Stimulated activated CD4-positive, alpha-beta T cell treated with anti-CD3 and anti-CD28 coated beads, Interleukin-2, amount 100 ng/mL, for 4 hours (primary cell): ENCODE data around the gene CYB561D1.

Experiments
- DNase-seq: peaks from one replicate; pipeline ENCODE4 v3.0.0-alpha.2; 2020; ENCODE audit warnings: low read depth

The CYB561D1 gene

DNA sequence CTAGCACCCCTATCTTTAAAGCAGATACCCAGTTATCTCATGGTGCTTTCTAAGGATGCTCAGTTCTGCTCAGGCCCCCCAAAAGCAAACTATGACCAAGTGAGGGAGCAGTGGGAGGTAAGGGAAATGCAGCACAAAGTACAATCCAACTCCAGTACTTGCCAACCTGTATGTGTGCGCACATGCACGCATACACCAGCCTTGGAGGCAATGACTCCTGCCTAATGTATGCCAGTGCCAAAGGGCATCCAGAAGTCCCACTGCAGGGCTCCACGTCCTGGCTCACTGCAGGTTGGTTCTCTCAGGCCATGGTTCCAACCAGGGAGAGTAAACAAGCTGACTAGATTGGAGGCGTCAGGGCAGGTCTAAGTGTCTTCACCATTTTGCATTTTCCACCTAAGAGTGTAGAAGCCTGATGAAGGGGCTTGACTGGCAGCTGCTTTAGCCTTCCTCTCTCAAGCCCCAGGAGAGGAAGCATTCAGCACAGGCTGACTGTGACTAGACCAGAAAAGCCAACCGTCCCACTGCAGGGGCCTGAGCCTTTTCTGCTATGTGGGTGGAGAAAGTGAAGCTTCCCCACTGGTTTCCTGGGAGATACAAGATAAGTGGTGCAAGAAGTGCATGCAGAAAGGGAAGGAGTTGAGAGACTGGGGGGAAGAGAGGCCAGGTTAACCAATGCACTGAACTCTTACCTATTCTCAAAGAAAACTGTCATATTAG, 7.9 kb downstream of the CYB561D1 start:
- no peak for DNase-seq

DNA sequence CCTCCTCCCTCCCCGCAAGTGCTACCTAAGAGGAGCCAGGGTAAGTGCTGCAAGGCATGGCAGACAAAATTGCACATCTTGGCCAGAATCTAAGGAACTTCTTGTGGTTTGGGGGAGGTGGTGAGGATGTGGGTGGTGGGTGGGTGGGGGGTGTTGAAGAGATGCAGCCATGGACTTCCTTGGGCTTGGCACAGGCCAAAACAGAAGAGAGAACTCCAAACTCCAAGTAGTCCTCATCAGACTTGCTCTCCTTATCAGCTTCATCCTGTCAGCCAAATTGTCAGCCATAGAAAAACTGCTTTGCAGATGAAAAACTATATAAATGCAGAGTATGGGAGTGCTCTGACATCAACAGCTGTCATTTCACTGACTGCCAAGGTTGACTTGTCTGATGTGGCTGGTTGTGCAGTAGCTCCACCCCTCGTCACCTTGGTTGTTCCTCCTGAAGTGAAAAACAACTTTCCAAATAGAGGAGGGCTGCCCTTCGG, 8.5 kb downstream of the CYB561D1 start:
- peak; percentile 36 for DNase-seq

GRCh38 chr1:109503935-109504334, 10.0 kb downstream of the CYB561D1 start:
- no peak for DNase-seq

- no peak for DNase-seq
Measured at GRCh38 chr1:109504974-109505373, 11.1 kb downstream of the CYB561D1 start.

GRCh38 chr1:109508001-109508872, 14.3 kb downstream of the CYB561D1 start:
- DNase-seq = no peak

GRCh38 chr1:109508873-109509175, 14.9 kb downstream of the CYB561D1 start:
- no peak for DNase-seq

DNA sequence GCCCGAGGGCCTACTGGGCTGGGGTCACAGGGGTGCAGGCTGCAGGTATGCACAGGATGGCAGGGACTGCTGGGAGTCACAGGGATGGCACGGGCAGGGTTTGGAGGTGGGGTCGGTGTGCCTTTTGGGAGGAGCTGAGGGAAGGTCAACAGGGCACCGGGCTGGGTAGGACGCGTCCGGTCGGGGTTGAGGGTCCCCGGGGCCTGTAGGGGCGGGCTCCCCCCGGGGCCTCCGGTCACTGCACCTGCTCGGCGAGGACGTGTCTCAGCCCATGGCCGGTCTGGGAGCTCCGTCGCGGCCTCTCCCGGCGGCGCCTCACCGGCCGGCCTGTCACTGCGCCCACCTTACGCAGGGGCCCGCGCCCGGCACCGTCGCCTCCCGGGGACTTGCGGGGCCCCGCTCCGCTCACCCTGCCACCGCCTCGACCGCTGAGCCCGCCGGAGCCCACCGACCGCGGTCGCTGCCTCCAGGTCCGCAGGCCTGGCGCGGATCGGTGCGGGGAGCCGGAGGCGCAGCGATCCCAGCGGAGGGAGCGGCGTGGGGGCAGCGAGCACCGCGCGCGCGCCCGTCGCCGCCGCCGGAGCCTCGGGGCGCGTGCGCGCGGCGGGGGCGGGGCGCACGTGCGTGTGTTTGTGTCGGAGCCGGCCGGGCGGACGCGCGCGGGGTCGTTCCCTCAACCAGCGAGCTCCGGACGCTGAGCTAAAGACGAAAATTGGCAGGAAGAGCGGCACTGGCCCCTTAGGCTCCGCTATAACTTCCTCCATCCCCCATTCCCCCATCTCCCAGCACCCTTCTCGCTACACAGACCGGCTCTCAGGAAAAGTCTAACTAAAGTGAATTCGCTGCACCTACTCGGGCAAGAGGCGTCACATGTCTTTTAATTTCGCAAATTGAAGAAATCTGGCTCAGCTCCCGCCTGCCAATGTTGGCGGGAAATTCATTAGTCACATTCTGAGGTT, 15.6 kb downstream of the CYB561D1 start, which contains the start of gene AMIGO1:
TSS of gene AMIGO1 (minus strand) at position 552 of the 959 bp plus-strand sequence. CDS start 815 bp downstream, outside the sequence.
- DNase-seq = peak; percentile 55

GRCh38 chr1:109513110-109513710, 19.3 kb downstream of the CYB561D1 start:
- no peak for DNase-seq

- no peak for DNase-seq
Measured at GRCh38 chr1:109514846-109515245, 21.0 kb downstream of the CYB561D1 start.

DNA sequence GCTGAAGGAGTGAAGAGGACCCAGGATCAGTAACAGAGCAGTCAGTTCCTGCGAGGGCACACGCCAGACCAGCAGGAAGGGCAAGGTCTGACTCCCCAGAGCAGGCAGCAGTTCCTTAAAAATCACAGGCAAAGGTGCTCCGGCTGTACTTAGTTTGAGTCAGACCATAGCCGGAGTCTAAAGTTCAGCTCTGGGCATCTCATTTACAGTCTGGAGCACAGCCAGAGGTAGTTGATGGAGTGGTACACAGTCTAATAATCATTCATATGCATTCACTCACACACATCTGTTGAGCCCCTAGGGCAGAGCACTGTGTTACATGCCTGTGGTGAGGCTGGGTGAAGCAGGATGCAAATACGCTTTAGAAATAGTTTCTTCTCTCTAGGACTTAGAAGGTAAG, 23.0 kb downstream of the CYB561D1 start:
- DNase-seq = no peak

- DNase-seq = no peak
Measured at GRCh38 chr1:109517337-109517736, 23.4 kb downstream of the CYB561D1 start.

DNA sequence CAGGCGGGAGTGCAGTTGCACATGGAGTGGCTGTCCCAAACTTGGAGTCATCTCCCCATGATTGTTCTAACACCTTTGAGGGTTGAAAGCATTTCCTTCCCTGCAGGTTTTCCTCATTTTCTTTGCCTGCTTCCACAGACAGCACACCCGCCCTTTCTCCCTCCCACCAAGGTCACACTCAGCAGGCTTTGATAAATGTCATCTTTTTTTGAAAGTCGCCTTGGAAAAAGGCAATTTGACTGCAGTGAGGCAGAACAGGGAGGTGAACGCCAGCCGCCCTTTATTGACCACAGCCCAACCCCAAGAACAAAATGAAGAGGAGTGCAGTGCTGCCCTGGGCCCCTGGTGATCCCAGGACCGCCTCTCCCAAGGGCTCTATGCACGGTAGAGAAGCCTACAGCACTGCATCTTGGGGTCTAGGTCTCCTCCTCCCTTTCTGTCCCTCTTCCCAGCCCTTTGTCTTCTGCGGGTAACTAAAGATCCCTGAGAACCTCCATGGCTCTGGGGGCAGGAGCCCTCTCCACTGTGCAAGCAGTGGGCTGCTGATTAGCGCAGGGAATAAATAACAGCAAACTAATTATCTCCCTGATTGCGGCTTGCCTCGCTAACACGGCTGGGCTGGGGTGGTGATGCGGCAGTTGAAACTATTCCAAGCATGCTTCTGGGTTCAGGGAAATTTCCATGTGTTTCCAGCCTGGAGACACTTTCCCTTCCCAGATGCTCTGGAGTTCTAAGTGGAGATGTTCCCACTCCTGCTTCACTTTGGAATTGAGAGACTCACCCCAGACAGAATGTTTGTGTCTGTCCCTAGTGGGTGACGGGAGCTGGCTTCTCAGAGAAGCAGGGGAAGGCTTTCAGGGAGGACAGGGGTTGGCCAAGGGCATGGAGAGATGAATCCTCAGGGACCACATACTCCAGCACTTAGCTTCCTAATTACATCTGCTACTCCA, 27.4 kb downstream of the CYB561D1 start:
- no peak for DNase-seq

DNA sequence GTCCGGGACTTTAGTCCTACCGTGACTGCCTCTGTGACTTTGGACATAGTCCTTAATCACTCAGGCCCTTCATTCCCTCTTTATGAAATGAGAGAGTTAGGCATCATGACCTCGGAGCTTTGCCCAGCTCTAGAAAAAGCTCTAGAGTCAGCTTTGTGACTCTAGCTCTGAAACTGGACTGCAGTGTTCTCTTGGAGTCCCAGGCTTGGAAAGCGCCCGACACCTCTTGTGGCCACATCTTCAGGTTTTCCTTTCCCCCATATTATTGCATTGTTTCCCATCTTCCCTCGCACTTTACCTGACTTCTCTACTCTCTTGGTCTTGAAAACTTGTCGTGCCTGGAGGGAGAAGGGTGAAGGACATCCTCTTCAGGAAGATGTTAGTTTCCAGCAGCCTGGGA, 28.1 kb downstream of the CYB561D1 start:
- DNase-seq = no peak

DNA sequence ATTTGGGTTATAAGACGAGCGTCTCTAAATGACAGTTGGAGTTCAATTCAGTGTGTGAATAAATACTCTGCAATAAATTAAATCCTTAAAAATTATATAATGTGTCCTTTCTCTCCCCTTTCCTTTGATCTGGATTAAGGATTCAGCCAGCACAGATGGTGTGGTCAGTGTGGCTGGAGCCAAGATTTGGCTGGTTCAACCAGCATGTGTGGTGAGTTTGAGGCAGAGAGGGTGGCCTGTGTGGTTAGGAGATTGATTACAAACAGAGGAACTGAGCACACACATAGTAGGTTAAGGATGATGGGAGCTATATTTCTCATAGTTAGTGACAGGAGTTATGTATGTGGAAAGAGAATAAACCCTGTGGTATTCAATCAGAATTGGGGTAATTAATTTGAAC, 29.8 kb downstream of the CYB561D1 start:
- DNase-seq = no peak

GRCh38 chr1:109527098-109527811, 33.4 kb downstream of the CYB561D1 start:
- DNase-seq = no peak

GRCh38 chr1:109527846-109528695, 34.2 kb downstream of the CYB561D1 start:
- no peak for DNase-seq

GRCh38 chr1:109528712-109529111, 34.8 kb downstream of the CYB561D1 start:
- no peak for DNase-seq

DNA sequence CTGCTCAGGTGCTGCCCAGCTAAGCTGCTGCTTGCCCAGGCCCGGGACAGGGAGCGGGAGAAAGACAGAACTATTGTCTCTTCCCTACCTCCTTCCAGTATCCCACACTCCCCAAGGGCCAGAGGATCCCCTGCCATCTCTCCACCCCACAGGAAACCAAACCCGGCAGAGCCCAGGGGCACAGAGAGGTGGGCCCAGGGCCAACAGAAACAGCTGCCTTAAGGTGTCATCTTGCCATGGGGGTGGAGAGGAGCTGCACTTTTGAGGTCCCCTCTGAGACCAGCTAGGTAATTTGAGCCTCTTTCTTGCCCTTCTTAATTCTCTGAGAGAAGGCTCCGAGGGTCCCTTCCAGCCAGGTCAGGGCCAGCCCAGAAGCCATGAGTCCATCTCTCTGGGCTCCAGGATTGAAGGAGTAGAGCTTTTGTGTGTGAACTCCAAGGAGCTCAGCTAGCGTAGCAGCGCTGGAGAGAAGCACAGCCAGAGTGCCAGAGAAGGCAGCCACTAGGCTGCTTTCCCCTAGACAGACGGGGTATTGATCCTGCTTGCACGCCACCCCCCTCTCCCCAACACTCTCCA, 36.1 kb downstream of the CYB561D1 start:
- DNase-seq = no peak
